ENCODE data around the gene REL. TPM values are rescaled to one million over a fixed set of nuclear protein-coding genes. Genes with fewer than 3 reads are reported as not detected.

The REL gene
- total RNA-seq, 1 experiment from 2014 or later, result 23.4 TPM

DNA sequence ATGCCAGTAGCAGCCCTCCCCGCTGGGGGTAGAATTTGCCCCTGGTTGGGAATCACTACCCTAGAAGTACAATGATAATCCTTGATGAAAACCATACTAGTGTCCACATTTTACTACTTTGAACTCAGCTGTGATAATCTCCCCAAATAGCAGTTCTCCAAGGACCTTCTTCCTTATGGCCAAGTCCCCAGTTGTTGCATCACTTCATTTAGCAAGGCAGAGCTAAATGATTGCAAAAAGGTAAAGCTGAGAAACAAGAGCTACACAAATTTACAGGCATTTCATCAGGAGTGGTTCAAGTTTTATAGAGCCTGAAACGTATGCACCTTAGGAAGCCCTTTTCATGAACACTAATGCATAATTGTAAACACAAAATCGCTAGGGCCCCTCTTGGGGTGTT is 44.9 kb upstream of the REL start:
- no peak overlapping the region for H3K4me3 Mint-ChIP-seq (ENCODE audit: low read depth, unreplicated experiment)
- H3K9me3 Mint-ChIP-seq (ENCODE audit: low read depth, unreplicated experiment), result no peaks in the 10 kb centered on the region
- no TSS peak for BruUV-seq (replicated peaks)
- peaks cover 5% of the 10 kb centered on the region for H3K36me3 Mint-ChIP-seq (ENCODE audit: insufficient read depth, unreplicated experiment)
- H3K27ac Mint-ChIP-seq (ENCODE audit: unreplicated experiment), result no peak overlapping the region
- H3K27me3 Mint-ChIP-seq (ENCODE audit: unreplicated experiment), result peaks cover 67% of the 10 kb centered on the region
- no peak for DNase-seq
- intact Hi-C loops (cut with micrococcal nuclease; ENCODE audit: unreplicated experiment), result no loop called here
- H3K4me1 Mint-ChIP-seq (ENCODE audit: low read depth, unreplicated experiment), result no peaks in the 10 kb centered on the region
- CTCF ChIA-PET, result no interaction called here
- TF ChIP-seq, protein P1, sequence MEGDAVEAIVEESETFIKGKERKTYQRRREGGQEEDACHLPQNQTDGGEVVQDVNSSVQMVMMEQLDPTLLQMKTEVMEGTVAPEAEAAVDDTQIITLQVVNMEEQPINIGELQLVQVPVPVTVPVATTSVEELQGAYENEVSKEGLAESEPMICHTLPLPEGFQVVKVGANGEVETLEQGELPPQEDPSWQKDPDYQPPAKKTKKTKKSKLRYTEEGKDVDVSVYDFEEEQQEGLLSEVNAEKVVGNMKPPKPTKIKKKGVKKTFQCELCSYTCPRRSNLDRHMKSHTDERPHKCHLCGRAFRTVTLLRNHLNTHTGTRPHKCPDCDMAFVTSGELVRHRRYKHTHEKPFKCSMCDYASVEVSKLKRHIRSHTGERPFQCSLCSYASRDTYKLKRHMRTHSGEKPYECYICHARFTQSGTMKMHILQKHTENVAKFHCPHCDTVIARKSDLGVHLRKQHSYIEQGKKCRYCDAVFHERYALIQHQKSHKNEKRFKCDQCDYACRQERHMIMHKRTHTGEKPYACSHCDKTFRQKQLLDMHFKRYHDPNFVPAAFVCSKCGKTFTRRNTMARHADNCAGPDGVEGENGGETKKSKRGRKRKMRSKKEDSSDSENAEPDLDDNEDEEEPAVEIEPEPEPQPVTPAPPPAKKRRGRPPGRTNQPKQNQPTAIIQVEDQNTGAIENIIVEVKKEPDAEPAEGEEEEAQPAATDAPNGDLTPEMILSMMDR (IDR thresholded peaks at IDR 0.05; ENCODE audit: unreplicated experiment), result no peak

DNA sequence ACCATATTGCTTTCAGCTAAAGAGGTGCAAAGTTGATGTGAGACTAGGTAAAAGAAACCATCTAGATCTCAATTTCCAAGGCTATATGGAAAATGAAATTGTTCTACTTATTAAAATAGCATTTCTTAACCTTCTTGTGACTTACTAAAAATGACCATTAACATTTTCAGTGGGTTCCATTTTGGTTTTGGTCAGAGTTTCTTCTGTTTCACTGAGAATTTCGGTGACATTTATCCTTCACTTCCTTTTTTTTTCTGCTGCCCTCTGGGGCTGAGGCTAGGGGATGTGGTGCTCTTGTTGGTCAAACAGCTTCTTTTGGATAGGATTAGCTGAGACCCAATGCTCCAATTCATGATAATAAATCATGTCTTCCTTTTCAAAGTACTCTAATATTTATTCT is 44.3 kb upstream of the REL start:
- CTCF ChIA-PET, result interaction anchor here (0.7 kb wide), 1 partner anchor 93 kb away, joined by 3 read pairs; no protein-coding TSS in a partner anchor
- no TSS peak for BruUV-seq (replicated peaks)
- no peak for DNase-seq
- Mint-ChIP-seq H3K27ac (ENCODE audit: unreplicated experiment) (no peak overlapping the region), H3K9me3 (ENCODE audit: low read depth, unreplicated experiment) (no peaks in the 10 kb centered on the region), H3K36me3 (ENCODE audit: insufficient read depth, unreplicated experiment) (peaks cover 5% of the 10 kb centered on the region), H3K4me3 (ENCODE audit: low read depth, unreplicated experiment) (no peak overlapping the region), H3K27me3 (ENCODE audit: unreplicated experiment) (peaks cover 65% of the 10 kb centered on the region), H3K4me1 (ENCODE audit: low read depth, unreplicated experiment) (no peaks in the 10 kb centered on the region)
- intact Hi-C loops (cut with micrococcal nuclease; ENCODE audit: unreplicated experiment), result no loop called here
- TF ChIP-seq, protein P1 (IDR thresholded peaks at IDR 0.05; ENCODE audit: unreplicated experiment), result no peak

DNA sequence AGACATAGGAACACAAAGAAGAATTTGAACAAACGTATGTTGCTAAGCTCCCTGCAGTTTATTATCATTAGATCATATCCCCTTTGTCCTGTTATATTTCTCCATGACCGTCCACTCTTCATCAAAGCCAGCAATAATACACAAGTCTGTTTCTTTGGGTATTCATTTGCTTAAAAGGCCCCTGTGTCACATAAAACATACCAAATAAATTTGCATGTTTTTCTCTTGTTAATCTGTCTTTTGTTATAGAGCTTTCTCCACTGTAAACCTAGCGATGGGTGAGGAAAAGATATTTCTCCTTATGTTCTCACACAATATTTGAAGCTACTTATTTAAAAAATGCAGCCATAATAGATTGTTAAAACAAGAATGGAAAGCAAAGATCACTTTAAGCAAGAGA is 42.9 kb upstream of the REL start:
- Mint-ChIP-seq H3K27ac (ENCODE audit: unreplicated experiment) (no peak overlapping the region), H3K36me3 (ENCODE audit: insufficient read depth, unreplicated experiment) (peaks cover 5% of the 10 kb centered on the region), H3K27me3 (ENCODE audit: unreplicated experiment) (peaks cover 51% of the 10 kb centered on the region), H3K9me3 (ENCODE audit: low read depth, unreplicated experiment) (no peaks in the 10 kb centered on the region), H3K4me1 (ENCODE audit: low read depth, unreplicated experiment) (no peaks in the 10 kb centered on the region), H3K4me3 (ENCODE audit: low read depth, unreplicated experiment) (no peak overlapping the region)
- no peak for DNase-seq
- CTCF ChIA-PET, result interaction anchor here (0.7 kb wide), 1 partner anchor 21 kb away, joined by 3 read pairs; no protein-coding TSS in a partner anchor
- TF ChIP-seq, protein P1 (IDR thresholded peaks at IDR 0.05; ENCODE audit: unreplicated experiment), result no peak
- no TSS peak for BruUV-seq (replicated peaks)
- intact Hi-C loops (cut with micrococcal nuclease; ENCODE audit: unreplicated experiment), result no loop called here

DNA sequence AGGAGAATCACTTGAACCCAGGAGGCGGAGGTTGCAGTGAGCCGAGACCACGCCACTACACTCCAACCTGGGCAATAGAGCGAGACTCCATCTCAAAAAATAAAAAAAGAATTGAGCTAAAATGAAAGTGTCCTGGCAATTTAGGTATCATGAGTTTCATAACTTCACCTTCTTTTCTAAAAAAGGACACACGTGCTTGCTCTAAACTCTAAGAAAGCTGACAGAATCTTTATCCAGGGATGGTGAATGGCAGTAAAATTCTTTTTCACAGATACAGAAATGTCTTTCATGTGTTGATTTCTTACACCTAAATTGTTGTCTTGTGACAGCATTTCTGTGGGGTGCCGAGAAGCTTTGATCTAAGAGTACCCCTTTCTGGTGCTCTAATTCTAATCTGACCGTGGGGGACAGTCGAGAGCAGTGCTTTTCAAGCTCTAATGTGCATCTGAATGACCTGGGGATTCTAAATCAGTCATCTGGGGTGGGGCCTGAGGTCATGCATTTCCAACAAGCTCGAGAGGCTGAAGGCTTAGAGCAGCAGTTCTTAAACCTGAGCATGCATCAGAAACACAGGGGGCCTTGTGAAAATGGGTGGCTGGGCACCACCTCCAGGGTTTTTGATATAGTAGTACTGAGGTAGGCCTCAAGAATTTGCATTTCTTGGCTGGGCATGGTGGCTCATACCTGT is 42.1 kb upstream of the REL start:
- intact Hi-C loops (cut with micrococcal nuclease; ENCODE audit: unreplicated experiment), result no loop called here
- H3K9me3 Mint-ChIP-seq (ENCODE audit: low read depth, unreplicated experiment), result no peaks in the 10 kb centered on the region
- H3K4me1 Mint-ChIP-seq (ENCODE audit: low read depth, unreplicated experiment), result no peaks in the 10 kb centered on the region
- BruUV-seq (replicated peaks), result no TSS peak
- peaks cover 44% of the 10 kb centered on the region for H3K27me3 Mint-ChIP-seq (ENCODE audit: unreplicated experiment)
- CTCF ChIA-PET, result no interaction called here
- no peak overlapping the region for H3K27ac Mint-ChIP-seq (ENCODE audit: unreplicated experiment)
- TF ChIP-seq, protein P1 (IDR thresholded peaks at IDR 0.05; ENCODE audit: unreplicated experiment), result no peak
- H3K4me3 Mint-ChIP-seq (ENCODE audit: low read depth, unreplicated experiment), result no peak overlapping the region
- H3K36me3 Mint-ChIP-seq (ENCODE audit: insufficient read depth, unreplicated experiment), result peaks cover 5% of the 10 kb centered on the region
- no peak for DNase-seq
